ENCODE data around the gene NTM. TPM values are rescaled to one million over a fixed set of nuclear protein-coding genes. Genes with fewer than 3 reads are reported as not detected.

Gene NTM
- total and polyA plus RNA-seq, 2 experiments from 2014 or later, result 2.2 to 4.9 TPM

GRCh38 chr11:131894615-131895544, 524.5 kb downstream of the NTM start:
- WGBS (ENCODE audit: low lambda C conversion rate, missing lambda C conversion rate), result 76% methylated on average over 10 of the region's 10 CpGs

GRCh38 chr11:131895865-131896264, 525.5 kb downstream of the NTM start:
- 74% methylated on average over 2 of the region's 2 CpGs for WGBS (ENCODE audit: low lambda C conversion rate, missing lambda C conversion rate)
- no peak overlapping the region for H3K27ac ChIP-seq
- H3K79me2 ChIP-seq, result no peaks in the 10 kb centered on the region
- no peaks in the 10 kb centered on the region for H3K9me3 ChIP-seq (ENCODE audit: low read depth)
- no peaks in the 10 kb centered on the region for H3K4me1 ChIP-seq (ENCODE audit: insufficient read depth)
- TF ChIP-seq, protein P1, sequence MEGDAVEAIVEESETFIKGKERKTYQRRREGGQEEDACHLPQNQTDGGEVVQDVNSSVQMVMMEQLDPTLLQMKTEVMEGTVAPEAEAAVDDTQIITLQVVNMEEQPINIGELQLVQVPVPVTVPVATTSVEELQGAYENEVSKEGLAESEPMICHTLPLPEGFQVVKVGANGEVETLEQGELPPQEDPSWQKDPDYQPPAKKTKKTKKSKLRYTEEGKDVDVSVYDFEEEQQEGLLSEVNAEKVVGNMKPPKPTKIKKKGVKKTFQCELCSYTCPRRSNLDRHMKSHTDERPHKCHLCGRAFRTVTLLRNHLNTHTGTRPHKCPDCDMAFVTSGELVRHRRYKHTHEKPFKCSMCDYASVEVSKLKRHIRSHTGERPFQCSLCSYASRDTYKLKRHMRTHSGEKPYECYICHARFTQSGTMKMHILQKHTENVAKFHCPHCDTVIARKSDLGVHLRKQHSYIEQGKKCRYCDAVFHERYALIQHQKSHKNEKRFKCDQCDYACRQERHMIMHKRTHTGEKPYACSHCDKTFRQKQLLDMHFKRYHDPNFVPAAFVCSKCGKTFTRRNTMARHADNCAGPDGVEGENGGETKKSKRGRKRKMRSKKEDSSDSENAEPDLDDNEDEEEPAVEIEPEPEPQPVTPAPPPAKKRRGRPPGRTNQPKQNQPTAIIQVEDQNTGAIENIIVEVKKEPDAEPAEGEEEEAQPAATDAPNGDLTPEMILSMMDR (IDR thresholded peaks at IDR 0.05; ENCODE audit: poor library complexity), result no peak
- H3K27me3 ChIP-seq, result peaks cover 2% of the 10 kb centered on the region
- H3K4me2 ChIP-seq, result no peak overlapping the region
- no peaks in the 10 kb centered on the region for H3K9me2 ChIP-seq (replicated peaks; ENCODE audit: insufficient read depth)
- DNase-seq (ENCODE audit: low spot score), result no peak
- H3K4me3 ChIP-seq, result no peak overlapping the region
- no peak overlapping the region for H2AFZ ChIP-seq
- no peaks in the 10 kb centered on the region for H4K20me1 ChIP-seq (ENCODE audit: insufficient read depth, poor library complexity, severe bottlenecking)
- H3K36me3 ChIP-seq (replicated peaks; ENCODE audit: insufficient read depth, low read depth), result no peaks in the 10 kb centered on the region

More at GRCh38 chr11:131894615-131895544, 524.5 kb downstream of the NTM start:
- H3K4me1 ChIP-seq (ENCODE audit: insufficient read depth), result no peaks in the 10 kb centered on the region
- no peaks in the 10 kb centered on the region for H3K36me3 ChIP-seq (replicated peaks; ENCODE audit: insufficient read depth, low read depth)
- no peaks in the 10 kb centered on the region for H3K79me2 ChIP-seq
- TF ChIP-seq EZH2phosphoT487 (IDR thresholded peaks at IDR 0.05; ENCODE audit: low read depth, severe bottlenecking, unreplicated experiment) (no peak), EZH2 (IDR thresholded peaks at IDR 0.05; ENCODE audit: borderline replicate concordance) (no peak)
- TF ChIP-seq, protein P1 (IDR thresholded peaks at IDR 0.05; ENCODE audit: poor library complexity), result no peak
- H3K27me3 ChIP-seq, result peaks cover 3% of the 10 kb centered on the region
- no peak overlapping the region for H3K4me3 ChIP-seq
- no peak for DNase-seq (ENCODE audit: low spot score)
- no peaks in the 10 kb centered on the region for H3K9me2 ChIP-seq (replicated peaks; ENCODE audit: insufficient read depth)
- no peak overlapping the region for H3K27ac ChIP-seq
- H3K4me2 ChIP-seq, result no peak overlapping the region
- no peak overlapping the region for H2AFZ ChIP-seq
- H4K20me1 ChIP-seq (ENCODE audit: insufficient read depth, poor library complexity, severe bottlenecking), result no peaks in the 10 kb centered on the region
- no peaks in the 10 kb centered on the region for H3K9me3 ChIP-seq (ENCODE audit: low read depth)

- Histone ChIP-seq H3K36me3 (replicated peaks; ENCODE audit: insufficient read depth, low read depth) (no peaks in the 10 kb centered on the region), H2AFZ (no peak overlapping the region), H3K4me1 (ENCODE audit: insufficient read depth) (no peaks in the 10 kb centered on the region), H4K20me1 (ENCODE audit: insufficient read depth, poor library complexity, severe bottlenecking) (no peaks in the 10 kb centered on the region), H3K4me2 (no peak overlapping the region), H3K27me3 (no peaks in the 10 kb centered on the region), H3K9me3 (ENCODE audit: low read depth) (no peaks in the 10 kb centered on the region), H3K79me2 (no peaks in the 10 kb centered on the region), H3K27ac (no peak overlapping the region), H3K9me2 (replicated peaks; ENCODE audit: insufficient read depth) (no peaks in the 10 kb centered on the region), H3K4me3 (no peak overlapping the region)
- TF ChIP-seq EZH2phosphoT487 (IDR thresholded peaks at IDR 0.05; ENCODE audit: low read depth, severe bottlenecking, unreplicated experiment) (no peak), EZH2 (IDR thresholded peaks at IDR 0.05; ENCODE audit: borderline replicate concordance) (no peak)
- TF ChIP-seq, protein P1 (IDR thresholded peaks at IDR 0.05; ENCODE audit: poor library complexity), result no peak
- 92% methylated on average over 6 of the region's 8 CpGs for WGBS (ENCODE audit: low lambda C conversion rate, missing lambda C conversion rate)
- DNase-seq (ENCODE audit: low spot score), result no peak
These were observed 526.7 kb downstream of the NTM start for GRCh38 chr11:131896978-131897615.

All from hepatocyte (in vitro differentiated cells).